H4 (cell line): Measurements from ENCODE around the gene OR10A3. TPM values are rescaled to one million over a fixed set of nuclear protein-coding genes. Genes with fewer than 3 reads are reported as not detected.
A peak's percentile ranks its signal among the peaks of the same experiment; 100 is the strongest.
"Not testable (repeated sequence)": the region's sequence is repeated elsewhere in the genome, so short reads cannot be mapped to it uniquely, and the experiment has no call there.

Source experiments
- DNase-seq: peaks from one replicate; pipeline ENCODE4 v3.0.0-alpha.2; 2015; ENCODE audit warnings: low spot score
- total RNA-seq: library from RNA; depleted of rRNA; stranded (reverse); fragments of >200 nt; shearing (Covaris generic); gene quantifications from 2 replicates; pipeline ENCODE4 v1.2.3, GENCODE V29; 2014; rRNA removed

The OR10A3 gene, protein sequence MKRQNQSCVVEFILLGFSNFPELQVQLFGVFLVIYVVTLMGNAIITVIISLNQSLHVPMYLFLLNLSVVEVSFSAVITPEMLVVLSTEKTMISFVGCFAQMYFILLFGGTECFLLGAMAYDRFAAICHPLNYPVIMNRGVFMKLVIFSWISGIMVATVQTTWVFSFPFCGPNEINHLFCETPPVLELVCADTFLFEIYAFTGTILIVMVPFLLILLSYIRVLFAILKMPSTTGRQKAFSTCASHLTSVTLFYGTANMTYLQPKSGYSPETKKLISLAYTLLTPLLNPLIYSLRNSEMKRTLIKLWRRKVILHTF
- not detected in 2 replicates for total RNA-seq

- DNase-seq: no peak
These were observed at the start of gene OR10A3 for GRCh38 chr11:7941608-7942007. Gene OR10A3 (minus strand): TSS chr11:7941708. CDS start chr11:7939520, 2,188 bp downstream.

DNA sequence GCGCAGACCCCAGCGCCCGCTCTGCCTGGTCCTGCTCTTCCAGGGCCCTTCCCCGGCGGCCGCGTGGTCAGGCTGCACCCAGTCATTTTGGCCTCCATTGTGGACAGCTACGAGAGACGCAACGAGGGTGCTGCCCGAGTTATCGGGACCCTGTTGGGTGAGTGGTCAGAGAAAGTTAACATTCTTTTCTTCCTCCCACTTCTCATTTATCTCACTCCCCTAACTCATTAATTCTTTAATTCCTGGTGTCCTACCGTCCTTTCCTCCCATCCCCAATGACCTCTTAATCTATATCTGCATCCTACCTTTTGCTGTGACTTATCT lies 46.0 kb upstream of the OR10A3 start:
- DNase-seq: not testable (repeated sequence)

DNA sequence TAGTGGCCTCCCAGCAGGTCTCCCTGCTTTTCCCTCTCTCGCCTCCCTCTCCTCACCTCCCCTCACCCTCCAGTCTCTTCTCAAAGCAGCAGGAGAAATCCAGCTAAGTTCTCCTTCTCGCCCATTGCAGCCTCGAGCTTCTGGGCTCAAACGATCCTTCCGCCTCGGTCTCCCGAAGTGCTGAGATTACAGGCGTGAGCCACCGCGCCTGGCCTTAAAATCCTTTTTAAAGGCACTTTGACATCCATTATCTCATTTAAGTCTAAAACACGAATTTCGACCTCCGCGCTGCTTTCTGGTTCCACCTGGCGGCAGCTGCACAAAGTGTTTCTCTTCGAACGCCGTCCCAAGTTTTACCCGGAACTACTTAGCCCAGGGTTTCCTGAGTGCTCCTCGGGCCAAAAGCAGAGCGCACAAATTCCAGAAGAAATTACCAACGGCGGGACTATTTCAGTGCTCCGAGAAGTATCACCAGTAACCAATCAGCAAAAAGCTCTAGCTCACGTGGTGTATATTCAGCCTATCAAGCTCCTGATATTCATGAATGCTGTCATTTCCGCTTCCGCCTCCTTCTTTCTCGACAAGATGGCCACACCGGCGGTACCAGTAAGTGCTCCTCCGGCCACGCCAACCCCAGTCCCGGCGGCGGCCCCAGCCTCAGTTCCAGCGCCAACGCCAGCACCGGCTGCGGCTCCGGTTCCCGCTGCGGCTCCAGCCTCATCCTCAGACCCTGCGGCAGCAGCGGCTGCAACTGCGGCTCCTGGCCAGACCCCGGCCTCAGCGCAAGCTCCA lies 45.5 kb upstream of the OR10A3 start, which contains the start of gene EIF3F:
EIF3F (plus strand) TSS at position 570 of the 792 bp plus-strand sequence; CDS start at position 586, 16 bp downstream.
- DNase-seq: peak; percentile 99

- DNase-seq: no peak
These were observed 42.5 kb upstream of the OR10A3 start for GRCh38 chr11:7983832-7984590.

DNA sequence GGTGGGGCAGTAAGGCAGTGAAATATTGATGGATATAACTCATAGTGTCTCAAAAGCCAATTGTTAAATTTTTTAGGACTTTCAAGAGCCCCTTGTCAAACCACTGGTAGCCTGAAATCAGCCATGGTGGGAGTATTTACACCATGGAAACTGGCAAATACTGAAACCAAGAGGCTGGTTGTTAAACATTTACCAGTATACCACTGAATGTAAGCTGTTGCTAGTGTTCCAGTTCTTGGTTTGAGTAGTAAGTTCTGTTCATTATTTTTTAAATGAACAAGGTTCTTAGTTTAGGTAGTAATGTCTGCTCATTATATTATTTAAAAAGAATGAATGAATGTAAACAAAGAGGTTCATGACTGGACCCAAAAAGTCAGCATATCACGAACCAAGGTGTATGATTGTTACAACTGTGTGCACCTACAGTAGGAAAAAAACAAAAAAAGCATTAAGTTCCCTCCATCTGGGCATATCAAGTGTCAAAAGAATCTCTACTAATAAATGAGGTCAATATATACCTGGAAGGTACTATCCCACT lies 41.1 kb upstream of the OR10A3 start:
- DNase-seq: no peak

DNA sequence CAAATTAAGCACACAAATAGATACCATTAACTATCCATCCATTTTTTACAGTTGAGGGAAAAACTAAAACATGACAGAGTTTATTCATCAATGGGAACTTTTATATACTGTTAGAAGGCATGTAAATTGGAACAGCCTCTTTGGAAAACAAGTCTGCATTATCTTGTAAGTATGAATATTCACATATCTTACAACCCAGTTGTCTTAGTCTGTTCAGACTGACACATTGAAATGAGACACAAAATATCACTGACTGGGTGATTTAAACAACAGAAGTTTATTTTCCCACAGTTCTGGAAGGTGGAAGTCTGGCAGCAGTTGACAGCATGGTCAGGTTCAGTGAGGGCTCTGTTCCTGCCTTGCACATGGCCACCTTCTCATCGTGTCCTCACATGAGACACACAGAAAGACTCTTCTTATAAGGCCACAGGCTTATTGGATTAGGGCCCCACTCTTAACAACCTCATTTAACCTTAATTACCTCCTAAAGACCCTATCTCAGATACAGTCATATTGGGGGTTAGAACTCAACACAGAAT lies 40.2 kb upstream of the OR10A3 start:
- no peak for DNase-seq

DNA sequence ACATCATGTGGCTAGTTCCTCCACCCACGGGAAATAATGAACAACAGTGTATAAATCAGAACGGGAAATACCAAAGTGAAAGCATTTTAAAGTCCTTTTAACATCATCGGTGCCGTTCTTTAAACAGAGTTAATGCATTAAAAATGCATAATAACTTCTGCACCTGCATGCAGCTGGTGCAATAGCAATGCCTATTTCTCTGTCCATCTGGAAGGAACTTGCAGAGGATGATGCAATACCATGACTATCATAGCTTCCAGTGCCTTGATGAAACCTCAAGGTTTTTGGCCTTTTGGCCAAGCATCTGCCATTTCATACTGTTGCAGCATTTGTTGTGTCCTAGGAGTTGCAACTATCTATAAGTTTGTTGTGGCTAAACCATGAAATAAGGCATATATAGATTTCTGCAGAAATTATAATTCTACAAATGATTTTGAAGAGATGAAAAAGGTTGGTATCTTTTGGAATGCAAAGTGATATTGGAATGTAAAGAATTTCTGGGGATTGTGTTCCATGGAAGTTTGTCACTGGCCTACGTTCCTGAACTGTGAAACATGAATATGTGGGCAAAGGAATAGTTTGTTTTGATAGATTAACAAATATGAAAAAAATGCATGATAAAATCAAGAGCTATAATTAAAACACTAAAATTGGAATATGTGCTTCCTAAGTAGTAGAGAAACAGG lies 35.9 kb upstream of the OR10A3 start:
- DNase-seq: peak; percentile 44

DNA sequence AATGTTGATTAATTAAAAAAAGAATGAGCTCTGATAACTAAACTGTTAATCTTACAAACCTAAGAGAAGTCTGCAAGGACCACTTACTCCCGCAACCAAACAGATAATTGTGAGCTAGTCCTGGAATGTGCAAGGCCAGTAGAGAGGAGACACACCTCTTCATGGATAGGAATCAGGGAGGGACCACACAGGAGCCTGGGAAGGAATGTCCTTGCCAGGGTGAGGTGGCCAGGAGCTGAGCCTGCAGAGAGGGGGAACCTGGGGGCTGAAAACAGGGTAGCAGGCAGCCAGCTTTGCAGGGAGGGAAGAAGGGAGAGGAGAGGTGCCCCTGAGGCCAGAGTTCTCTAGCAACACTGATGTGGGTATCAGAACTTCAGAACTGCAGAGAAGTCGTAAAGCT lies 33.2 kb upstream of the OR10A3 start:
- no peak for DNase-seq

DNA sequence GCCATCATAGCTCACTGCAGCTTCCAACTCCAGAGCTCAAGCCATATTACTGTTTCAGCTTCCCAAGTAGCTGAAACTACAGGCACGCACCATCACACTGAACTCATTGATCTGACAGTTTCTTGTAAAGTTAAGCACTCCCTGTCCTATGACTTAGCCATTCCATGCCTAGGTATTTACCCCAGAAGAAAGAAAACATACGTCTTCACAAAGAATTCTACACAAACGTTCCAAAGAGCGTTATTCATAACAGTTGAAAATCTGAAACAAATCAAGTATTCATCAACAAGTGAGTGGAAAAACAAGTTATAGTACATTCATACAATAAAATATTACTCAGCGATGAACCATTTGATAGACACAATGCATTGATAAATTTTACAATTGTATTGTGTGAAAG lies 31.5 kb upstream of the OR10A3 start:
- no peak for DNase-seq

- DNase-seq: no peak
These were observed 30.3 kb upstream of the OR10A3 start for GRCh38 chr11:7971846-7972245.

GRCh38 chr11:7969756-7970646 lies 28.5 kb upstream of the OR10A3 start:
- DNase-seq: no peak

DNA sequence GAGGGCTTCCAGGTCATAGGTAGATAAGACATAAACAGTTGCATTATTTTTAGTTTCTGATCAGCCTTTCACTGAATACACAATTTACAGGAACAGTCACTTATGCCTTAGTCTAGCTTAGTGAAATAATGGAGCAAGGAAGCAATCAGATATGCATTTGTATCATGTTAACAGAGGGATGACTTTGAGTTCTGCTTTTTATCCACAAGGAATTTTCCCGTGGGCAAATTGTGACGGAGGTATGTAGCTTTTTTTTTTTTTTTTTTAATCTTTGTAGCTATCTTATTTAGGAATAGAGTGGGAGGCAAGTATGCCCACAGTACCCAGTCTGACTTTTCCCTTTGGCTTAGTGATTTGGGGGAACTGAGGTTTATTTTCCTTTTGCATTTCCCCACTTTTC lies 27.2 kb upstream of the OR10A3 start:
- DNase-seq: no peak

GRCh38 chr11:7967826-7968225 lies 26.3 kb upstream of the OR10A3 start:
- DNase-seq: no peak

DNA sequence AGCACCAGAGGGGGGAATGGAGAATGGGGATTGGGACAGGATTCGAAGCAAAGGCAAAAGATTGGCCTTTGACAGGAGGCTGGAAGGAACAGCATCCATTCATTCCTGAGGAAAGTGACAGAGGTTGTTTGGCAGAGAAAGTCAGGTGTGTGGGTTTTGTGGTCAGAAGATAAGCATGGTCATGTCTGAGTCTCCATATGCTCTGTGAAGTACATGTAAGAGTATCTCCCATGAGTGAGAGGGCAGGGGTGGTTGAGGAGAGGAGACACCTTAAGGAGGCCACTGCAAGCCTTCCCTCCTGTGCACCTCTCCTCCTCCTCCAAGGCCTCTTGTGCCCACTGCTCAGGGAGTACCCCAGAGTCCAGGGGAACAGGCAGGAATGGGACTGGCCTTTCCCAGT lies 25.6 kb upstream of the OR10A3 start:
- no peak for DNase-seq

- no peak for DNase-seq
These were observed 23.9 kb upstream of the OR10A3 start, which contains the start of gene NLRP10 for GRCh38 chr11:7965386-7965785. Gene NLRP10 (minus strand): TSS chr11:7965447. CDS start chr11:7963495, 1,952 bp downstream.

- DNase-seq: no peak
These were observed 23.4 kb upstream of the OR10A3 start for GRCh38 chr11:7964873-7965272.

DNA sequence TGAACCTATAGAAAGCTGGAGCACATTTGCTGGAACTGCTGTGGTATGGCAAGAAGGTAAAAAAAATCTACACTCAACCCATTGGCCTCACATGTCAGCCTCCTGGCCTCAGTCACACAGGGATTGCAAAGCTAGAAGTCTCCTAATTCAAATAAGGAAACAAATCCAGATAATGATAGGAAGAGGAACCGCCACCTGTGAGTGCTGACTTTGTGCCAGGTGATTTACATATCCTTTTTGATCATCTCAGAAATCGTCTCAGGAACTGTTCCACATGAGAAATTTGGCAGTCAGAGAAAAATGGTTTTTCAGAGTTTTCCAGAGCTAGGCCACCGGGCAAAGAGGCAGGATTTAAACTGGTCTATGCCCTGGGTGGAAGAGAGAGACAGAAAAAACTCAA lies 22.8 kb upstream of the OR10A3 start:
- DNase-seq: no peak

- DNase-seq: no peak
These were observed 13.7 kb upstream of the OR10A3 start for GRCh38 chr11:7955191-7955590.

GRCh38 chr11:7949934-7950333 lies 8.4 kb upstream of the OR10A3 start:
- DNase-seq: no peak

DNA sequence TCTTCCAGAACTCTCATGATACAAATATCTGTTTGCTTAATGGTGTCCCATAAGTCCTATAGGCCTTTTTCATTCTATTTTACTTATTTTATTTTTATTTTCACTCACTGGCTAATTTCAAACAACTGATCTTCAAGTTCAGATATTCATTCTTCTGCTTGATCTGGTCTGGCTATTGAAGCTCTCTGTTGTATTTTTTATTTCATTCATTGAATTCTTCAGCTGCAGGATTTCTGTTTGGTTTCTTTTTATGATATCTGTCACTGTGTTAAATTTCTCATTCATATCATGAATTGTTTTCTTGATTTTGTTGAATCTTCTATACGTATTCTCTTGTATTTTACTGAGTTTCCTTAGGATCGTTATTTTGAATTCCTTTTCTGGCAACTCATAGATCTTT lies 2.6 kb upstream of the OR10A3 start:
- no peak for DNase-seq
